Keratinocyte (primary cell): ENCODE results near the gene FRMPD1.

ENCODE experiments used
- EZH2 ChIP-seq: IDR thresholded peaks from one replicate; pipeline ENCODE4 v1.6.1; 2012; ENCODE audit warnings: inconsistent platforms, mild to moderate bottlenecking, low read length, moderate library complexity
- TF ChIP-seq, protein P1 (sequence below), 3 experiments: IDR thresholded peaks in 1 of 3; conservative IDR thresholded peaks in 1 of 3; optimal IDR thresholded peaks in 1 of 3; 2 replicates in 2 of 3; 3 replicates in 1 of 3; pipeline versions ENCODE3 to v1.5.1; 2011; ENCODE audit warnings: low read length in 3 of 3, mild to moderate bottlenecking in 3 of 3, moderate library complexity in 2 of 3, control low read depth in 1 of 3, inconsistent platforms in 1 of 3; ENCODE audit not compliant: insufficient read depth in 2 of 3; ENCODE audit errors: extremely low read depth in 1 of 3

- TF ChIP-seq, protein P1, sequence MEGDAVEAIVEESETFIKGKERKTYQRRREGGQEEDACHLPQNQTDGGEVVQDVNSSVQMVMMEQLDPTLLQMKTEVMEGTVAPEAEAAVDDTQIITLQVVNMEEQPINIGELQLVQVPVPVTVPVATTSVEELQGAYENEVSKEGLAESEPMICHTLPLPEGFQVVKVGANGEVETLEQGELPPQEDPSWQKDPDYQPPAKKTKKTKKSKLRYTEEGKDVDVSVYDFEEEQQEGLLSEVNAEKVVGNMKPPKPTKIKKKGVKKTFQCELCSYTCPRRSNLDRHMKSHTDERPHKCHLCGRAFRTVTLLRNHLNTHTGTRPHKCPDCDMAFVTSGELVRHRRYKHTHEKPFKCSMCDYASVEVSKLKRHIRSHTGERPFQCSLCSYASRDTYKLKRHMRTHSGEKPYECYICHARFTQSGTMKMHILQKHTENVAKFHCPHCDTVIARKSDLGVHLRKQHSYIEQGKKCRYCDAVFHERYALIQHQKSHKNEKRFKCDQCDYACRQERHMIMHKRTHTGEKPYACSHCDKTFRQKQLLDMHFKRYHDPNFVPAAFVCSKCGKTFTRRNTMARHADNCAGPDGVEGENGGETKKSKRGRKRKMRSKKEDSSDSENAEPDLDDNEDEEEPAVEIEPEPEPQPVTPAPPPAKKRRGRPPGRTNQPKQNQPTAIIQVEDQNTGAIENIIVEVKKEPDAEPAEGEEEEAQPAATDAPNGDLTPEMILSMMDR (optimal IDR thresholded peaks at IDR 0.05 in 1 of 3, IDR thresholded peaks at IDR 0.05 in 1 of 3, conservative IDR thresholded peaks at IDR 0.05 in 1 of 3; ENCODE audit: extremely low read depth in 1 of 3, insufficient read depth in 2 of 3, low read length in 3 of 3): no peak
- TF ChIP-seq EZH2: no peak
Measured at GRCh38 chr9:37790096-37790495, 139.3 kb downstream of the FRMPD1 start.
